Upper lobe of right lung (tissue), 1 donor: ENCODE measurements around the gene MUC20. TPM values are rescaled to one million over a fixed set of nuclear protein-coding genes. Genes with fewer than 3 reads are reported as not detected.
"Not testable (repeated sequence)": the region's sequence is repeated elsewhere in the genome, so short reads cannot be mapped to it uniquely, and the experiment has no call there.

ENCODE experiments used
- ATAC-seq: fragments of 200-7000 bp; cut with Tn5 transposase; one replicate; pipeline ENCODE4 v1.9.1; 2020; ENCODE audit warnings: mild to moderate bottlenecking, moderate library complexity
- DNase-seq: peaks from one replicate; pipeline ENCODE4 v3.0.0-alpha.2; 2020
- H3K27ac ChIP-seq: fragments of 200-600 bp; one replicate; pipeline ENCODE4 v1.8.0; 2022
- H3K27me3 ChIP-seq: fragments of 200-600 bp; one replicate; pipeline ENCODE4 v1.8.0; 2022; ENCODE audit warnings: mild to moderate bottlenecking
- H3K36me3 ChIP-seq: fragments of 200-600 bp; one replicate; pipeline ENCODE4 v1.8.0; 2022
- H3K4me1 ChIP-seq: fragments of 200-600 bp; one replicate; pipeline ENCODE4 v1.8.0; 2022
- H3K4me3 ChIP-seq: fragments of 200-600 bp; one replicate; pipeline ENCODE4 v1.8.0; 2022; ENCODE audit warnings: mild to moderate bottlenecking
- H3K9me3 ChIP-seq: fragments of 200-600 bp; one replicate; pipeline ENCODE4 v1.8.0; 2022
- intact Hi-C: fragments of 100-400 bp; cut with DNase I; formaldehyde crosslinking; loops from one replicate; pipeline ENCODE4 v1.11.0; 2022
- total RNA-seq: library from RNA; stranded (reverse); fragmentation: NEBNext Ultra II Directional; extraction: Animal tissue kit (Norgen Biotek cat#: 25700); gene quantifications from one replicate; pipeline ENCODE4 v1.2.1, GENCODE V29; 2021
- TF ChIP-seq, protein P1 (sequence below): fragments of 200-600 bp; IDR thresholded peaks from one replicate; pipeline ENCODE4 v1.8.0; 2022; ENCODE audit warnings: antibody characterized with exemption
- donor health status: DM: no; HTN: yes; CAD: no; lungs with severe emphysema.

The MUC20 gene
- total RNA-seq, 1 donor from 2014 or later, result 14.7 TPM

DNA sequence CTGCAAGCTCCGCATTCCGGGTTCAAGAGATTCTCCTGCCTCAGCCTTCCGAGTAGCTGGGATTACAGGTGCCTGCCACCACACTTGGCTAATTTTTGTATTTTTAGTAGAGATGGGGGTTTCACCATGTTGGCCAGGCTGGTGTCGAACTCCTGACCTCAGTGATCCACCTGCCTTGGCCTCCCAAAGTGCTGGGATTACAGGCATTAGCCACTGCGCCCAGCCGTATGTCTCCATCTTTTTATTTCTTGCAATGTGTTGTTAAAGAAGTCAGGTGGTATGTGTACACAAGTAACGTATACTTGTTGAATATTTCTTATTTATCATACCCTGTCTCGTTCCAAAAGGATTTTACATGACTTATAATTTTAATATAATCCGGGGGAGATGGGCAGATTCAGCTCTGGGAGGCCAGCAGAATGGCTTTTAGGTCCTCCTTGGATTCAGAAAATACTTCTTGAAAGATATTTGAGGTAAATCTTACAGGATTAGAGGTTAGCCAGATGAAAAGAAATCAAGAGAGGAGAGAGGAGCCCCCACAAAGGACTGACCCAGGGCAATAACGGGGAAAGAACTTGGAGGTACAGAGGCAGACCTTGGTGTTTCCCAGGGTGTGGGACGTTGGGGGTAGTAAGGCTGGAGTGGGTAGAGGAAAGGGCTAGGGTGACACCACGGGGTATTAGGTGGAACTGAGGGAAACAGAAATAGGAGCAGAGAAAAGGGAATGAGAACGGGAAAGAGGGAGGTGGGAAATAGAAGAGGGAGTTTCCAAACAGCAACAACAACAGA lies 27.2 kb upstream of the MUC20 start:
- Histone ChIP-seq H3K27me3 (no peaks in the 10 kb centered on the region), H3K4me3 (no peak overlapping the region), H3K36me3 (peaks cover 75% of the 10 kb centered on the region), H3K9me3 (no peaks in the 10 kb centered on the region), H3K4me1 (peaks cover 5% of the 10 kb centered on the region), H3K27ac (no peak overlapping the region)
- ATAC-seq (no peak), DNase-seq (no peak)
- TF ChIP-seq, protein P1, sequence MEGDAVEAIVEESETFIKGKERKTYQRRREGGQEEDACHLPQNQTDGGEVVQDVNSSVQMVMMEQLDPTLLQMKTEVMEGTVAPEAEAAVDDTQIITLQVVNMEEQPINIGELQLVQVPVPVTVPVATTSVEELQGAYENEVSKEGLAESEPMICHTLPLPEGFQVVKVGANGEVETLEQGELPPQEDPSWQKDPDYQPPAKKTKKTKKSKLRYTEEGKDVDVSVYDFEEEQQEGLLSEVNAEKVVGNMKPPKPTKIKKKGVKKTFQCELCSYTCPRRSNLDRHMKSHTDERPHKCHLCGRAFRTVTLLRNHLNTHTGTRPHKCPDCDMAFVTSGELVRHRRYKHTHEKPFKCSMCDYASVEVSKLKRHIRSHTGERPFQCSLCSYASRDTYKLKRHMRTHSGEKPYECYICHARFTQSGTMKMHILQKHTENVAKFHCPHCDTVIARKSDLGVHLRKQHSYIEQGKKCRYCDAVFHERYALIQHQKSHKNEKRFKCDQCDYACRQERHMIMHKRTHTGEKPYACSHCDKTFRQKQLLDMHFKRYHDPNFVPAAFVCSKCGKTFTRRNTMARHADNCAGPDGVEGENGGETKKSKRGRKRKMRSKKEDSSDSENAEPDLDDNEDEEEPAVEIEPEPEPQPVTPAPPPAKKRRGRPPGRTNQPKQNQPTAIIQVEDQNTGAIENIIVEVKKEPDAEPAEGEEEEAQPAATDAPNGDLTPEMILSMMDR, result no peak
- intact Hi-C loops, result no loop called here

DNA sequence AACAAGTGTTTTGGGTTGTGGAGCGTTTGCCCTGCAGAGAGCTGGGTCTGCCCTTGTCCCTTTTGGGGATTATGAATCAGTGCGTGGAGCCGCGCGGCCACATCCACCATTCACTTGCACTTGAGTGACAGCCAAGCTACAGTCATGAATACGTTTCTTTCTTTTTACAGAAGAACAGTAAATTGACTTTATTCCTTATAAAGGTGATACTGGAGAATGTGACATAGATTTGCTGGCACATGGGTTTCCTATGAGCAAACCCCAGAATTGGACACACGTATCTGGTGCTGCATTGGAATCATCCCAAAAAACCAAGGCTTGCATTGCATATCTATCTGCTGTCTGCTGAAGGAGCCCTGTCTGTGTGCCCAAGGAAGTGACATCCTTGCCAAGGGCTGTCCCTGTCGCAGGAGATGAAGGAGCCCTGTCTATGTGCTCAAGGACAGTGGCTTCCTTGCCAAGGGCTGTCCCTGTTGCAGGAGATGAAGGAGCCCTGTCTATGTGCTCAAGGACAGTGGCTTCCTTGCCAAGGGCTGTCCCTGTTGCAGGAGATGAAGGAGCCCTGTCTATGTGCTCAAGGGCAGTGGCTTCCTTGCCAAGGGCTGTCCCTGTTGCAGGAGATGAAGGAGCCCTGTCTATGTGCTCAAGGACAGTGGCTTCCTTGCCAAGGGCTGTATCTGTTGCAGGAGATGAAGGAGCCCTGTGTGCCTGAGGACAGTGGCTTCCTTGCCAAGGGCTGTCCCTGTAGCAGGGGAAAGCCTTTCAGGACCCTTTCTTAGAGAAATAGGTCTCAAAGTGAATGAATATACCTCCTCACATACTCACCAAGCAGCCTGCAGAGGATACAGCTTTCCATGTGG lies 26.3 kb upstream of the MUC20 start:
- intact Hi-C loops, H3K27me3 ChIP-seq, ATAC-seq, H3K9me3 ChIP-seq, H3K27ac ChIP-seq, H3K4me1 ChIP-seq, DNase-seq, H3K4me3 ChIP-seq: not testable (repeated sequence)
- H3K36me3 ChIP-seq, result peaks cover 70% of the 10 kb centered on the region

DNA sequence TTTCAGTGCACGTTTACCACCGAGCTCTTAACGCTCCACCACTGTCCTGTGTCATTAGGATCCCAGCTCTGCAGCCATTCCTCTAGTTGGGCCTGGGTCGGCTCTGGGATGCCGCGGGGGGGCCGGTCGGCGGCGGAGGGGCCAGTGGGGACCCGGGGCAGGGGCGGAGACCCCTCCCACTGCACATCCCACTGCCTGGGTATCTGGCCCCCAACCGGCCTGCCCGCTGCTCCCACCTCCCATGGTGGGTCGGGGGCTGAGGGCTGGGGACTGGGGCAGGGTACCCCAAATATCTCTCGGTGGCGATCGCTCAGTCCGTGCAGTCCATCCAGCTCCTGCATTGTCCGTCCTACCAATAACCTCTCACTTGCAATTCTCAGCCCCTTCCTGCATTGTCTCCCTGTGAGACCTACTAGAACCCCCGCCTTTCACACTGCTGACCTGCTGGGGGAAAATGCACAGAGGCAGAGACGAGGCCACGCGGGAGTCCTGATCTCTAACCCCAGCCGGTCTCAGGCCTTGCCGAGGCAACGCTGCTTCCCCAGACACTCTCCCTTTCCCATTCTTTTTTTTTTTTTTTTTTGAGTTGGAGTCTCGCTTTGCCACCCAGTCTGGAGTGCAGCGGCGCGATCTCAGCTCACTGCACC lies 24.0 kb upstream of the MUC20 start:
- no peak overlapping the region for H3K27ac ChIP-seq
- no peaks in the 10 kb centered on the region for H3K27me3 ChIP-seq
- DNase-seq (no peak), ATAC-seq (peak; percentile 38)
- H3K36me3 ChIP-seq, result peaks cover 67% of the 10 kb centered on the region
- TF ChIP-seq, protein P1, result no peak
- H3K4me1 ChIP-seq, result no peaks in the 10 kb centered on the region
- no peak overlapping the region for H3K4me3 ChIP-seq
- intact Hi-C loops, result no loop called here
- no peaks in the 10 kb centered on the region for H3K9me3 ChIP-seq

DNA sequence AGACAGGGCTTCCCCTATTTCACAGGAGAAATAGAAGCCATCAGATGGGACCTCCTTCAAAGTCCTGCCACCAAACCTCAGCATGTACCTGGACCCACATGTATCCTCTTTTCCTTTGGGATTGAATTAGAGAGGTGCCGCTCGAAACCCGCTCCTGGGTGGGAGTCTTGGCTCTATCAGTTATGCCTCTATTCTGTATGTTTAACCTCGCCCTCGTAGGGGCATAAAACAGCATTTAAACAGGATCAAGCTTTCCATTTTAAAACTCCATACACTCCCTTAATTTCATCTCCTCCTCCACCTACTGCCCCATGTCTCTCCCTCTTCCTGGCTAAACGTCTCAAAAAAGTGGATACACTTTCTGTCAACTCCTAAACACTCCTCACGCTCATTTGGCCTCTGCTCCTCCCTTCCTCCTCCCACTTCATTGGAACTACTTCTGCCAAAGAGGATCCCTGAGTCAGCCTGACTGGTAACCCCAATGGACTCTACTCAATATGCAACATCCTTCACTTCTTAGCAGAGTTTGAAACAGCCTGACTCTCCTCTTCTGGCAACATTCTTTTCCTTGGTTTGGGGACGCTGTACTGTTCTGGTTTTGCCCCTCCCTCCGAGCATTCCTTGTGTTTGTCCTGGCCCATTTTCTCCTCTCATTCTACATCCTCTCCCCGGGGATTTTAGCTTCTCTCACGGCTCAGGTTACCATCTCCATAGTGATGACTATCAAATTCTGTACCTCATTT lies 23.0 kb upstream of the MUC20 start:
- DNase-seq (no peak), ATAC-seq (peak; percentile 47)
- Histone ChIP-seq H3K27me3 (no peaks in the 10 kb centered on the region), H3K4me1 (no peaks in the 10 kb centered on the region), H3K27ac (no peak overlapping the region), H3K4me3 (no peak overlapping the region), H3K36me3 (peaks cover 57% of the 10 kb centered on the region), H3K9me3 (no peaks in the 10 kb centered on the region)
- intact Hi-C loops, result no loop called here
- TF ChIP-seq, protein P1, result no peak

DNA sequence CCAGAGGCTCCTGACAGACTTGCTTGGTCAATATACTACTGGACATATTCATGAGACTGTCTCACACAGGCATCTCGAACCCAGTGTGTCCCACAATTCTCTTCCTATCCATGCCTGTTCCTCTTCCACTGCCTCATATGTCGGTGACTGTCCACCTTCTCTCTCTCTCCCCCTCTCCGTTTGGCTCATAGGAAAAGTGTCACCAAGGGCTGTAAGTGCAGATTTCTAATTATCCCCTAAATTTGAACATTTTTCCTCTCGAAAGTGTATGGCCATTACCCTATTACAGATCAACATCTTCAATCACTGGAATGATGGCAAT lies 22.5 kb upstream of the MUC20 start:
- intact Hi-C loops, result no loop called here
- DNase-seq (no peak), ATAC-seq (no peak)

More for the DNA sequence above, 22.5 kb upstream of the MUC20 start:
- Histone ChIP-seq H3K9me3 (no peaks in the 10 kb centered on the region), H3K27me3 (no peaks in the 10 kb centered on the region), H3K27ac (no peak overlapping the region), H3K4me3 (no peak overlapping the region), H3K4me1 (no peaks in the 10 kb centered on the region), H3K36me3 (peaks cover 52% of the 10 kb centered on the region)
- TF ChIP-seq, protein P1, result no peak
